Karpas-422 (cell line): ENCODE data around the gene MASP1. TPM values are rescaled to one million over a fixed set of nuclear protein-coding genes. Genes with fewer than 3 reads are reported as not detected.
"Not testable (repeated sequence)": the region's sequence is repeated elsewhere in the genome, so short reads cannot be mapped to it uniquely, and the experiment has no call there.

Experiments
- DNase-seq: peaks from one replicate; pipeline ENCODE4 v3.0.0-alpha.2; 2015
- H2AFZ ChIP-seq: fragments of 200-600 bp; sonication (generic); 2 replicates; pipeline ENCODE4 v1.6.1; 2014; ENCODE audit warnings: antibody characterized with exemption, low read length, mixed read lengths
- H3K27ac ChIP-seq: fragments of 200-600 bp; sonication (generic); 2 replicates; pipeline ENCODE4 v1.5.1; 2014; ENCODE audit warnings: mild to moderate bottlenecking, low read length, moderate library complexity
- H3K27me3 ChIP-seq: fragments of 200-600 bp; sonication (generic); 2 replicates; pipeline ENCODE4 v1.6.1; 2014; ENCODE audit warnings: low read length, mixed read lengths
- H3K36me3 ChIP-seq: fragments of 200-600 bp; sonication (generic); 2 replicates; pipeline ENCODE4 v1.6.1; 2014; ENCODE audit warnings: low read length, mixed read lengths; ENCODE audit not compliant: insufficient read depth
- H3K4me1 ChIP-seq: fragments of 200-600 bp; sonication (generic); 2 replicates; pipeline ENCODE4 v1.6.1; 2014; ENCODE audit warnings: mild to moderate bottlenecking, low read length, mixed read lengths
- H3K4me2 ChIP-seq: fragments of 200-600 bp; sonication (generic); 2 replicates; pipeline ENCODE4 v1.6.1; 2014; ENCODE audit warnings: low read length, low read depth, mild to moderate bottlenecking; ENCODE audit not compliant: poor library complexity, severe bottlenecking
- H3K4me3 ChIP-seq: fragments of 200-600 bp; sonication (generic); 2 replicates; pipeline ENCODE4 v1.5.1; 2014; ENCODE audit warnings: mild to moderate bottlenecking, antibody characterized with exemption, low read length, mixed read lengths
- H3K79me2 ChIP-seq: fragments of 200-600 bp; sonication (generic); 2 replicates; pipeline ENCODE4 v1.6.1; 2014; ENCODE audit warnings: mild to moderate bottlenecking, low read length, mixed read lengths
- H3K9ac ChIP-seq: fragments of 200-600 bp; sonication (generic); 2 replicates; pipeline ENCODE4 v1.6.0; 2014; ENCODE audit warnings: low read length
- H3K9me2 ChIP-seq: fragments of 200-600 bp; sonication (generic), shearing (Covaris generic); replicated peaks from 2 replicates; pipeline ENCODE4 v1.6.0; 2014; ENCODE audit warnings: mild to moderate bottlenecking, low read length, moderate library complexity; ENCODE audit not compliant: insufficient read depth
- H3K9me3 ChIP-seq: fragments of 300-700, 200-600 bp; sonication (generic); 2 replicates; pipeline ENCODE4 v1.6.1; 2014; ENCODE audit warnings: low read length, mixed read lengths
- H4K20me1 ChIP-seq: fragments of 200-600 bp; sonication (generic); 2 replicates; pipeline ENCODE4 v1.6.1; 2014; ENCODE audit warnings: mild to moderate bottlenecking, antibody characterized with exemption, low read length, low read depth; ENCODE audit not compliant: insufficient read depth
- total RNA-seq: library from RNA; depleted of rRNA; stranded (reverse); fragments of >200 nt; shearing (Covaris generic); gene quantifications from 2 replicates; pipeline ENCODE4 v1.2.3, GENCODE V29; 2014; ENCODE audit warnings: low replicate concordance

MASP1 gene
- total RNA-seq, 1 experiment from 2014 or later, result not detected

GRCh38 chr3:187242435-187242834, 49.1 kb downstream of the MASP1 start:
- Histone ChIP-seq H3K4me3 (no peak overlapping the region), H3K9ac (no peak overlapping the region), H2AFZ (no peak overlapping the region), H3K27ac (no peak overlapping the region), H4K20me1 (no peaks in the 10 kb centered on the region), H3K4me2 (no peak overlapping the region), H3K36me3 (no peaks in the 10 kb centered on the region), H3K4me1 (peaks cover 5% of the 10 kb centered on the region), H3K27me3 (no peaks in the 10 kb centered on the region; the same call in 1 of the 2 replicates), H3K9me3 (no peaks in the 10 kb centered on the region), H3K79me2 (no peaks in the 10 kb centered on the region), H3K9me2 (no peaks in the 10 kb centered on the region)
- DNase-seq, result no peak

DNA sequence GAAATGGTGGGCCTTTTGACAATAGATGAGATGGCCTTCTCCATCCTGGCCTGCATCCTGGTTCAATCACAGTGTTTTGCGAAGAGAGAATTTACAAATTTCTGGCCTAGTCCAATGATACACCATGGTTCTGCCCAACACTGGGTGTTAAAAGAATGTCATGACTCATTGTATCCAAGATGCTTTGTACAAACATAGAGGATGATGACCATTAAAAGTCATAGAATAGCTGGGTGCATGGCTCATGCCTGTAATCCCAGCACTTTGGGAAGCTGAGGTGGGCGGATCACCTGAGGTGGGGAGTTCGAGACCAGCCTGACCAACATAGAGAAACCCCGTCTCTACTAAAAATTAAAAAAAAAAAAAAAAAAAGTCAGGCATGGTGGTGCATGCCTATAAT, 52.7 kb downstream of the MASP1 start:
- not testable (repeated sequence) for H3K4me2 ChIP-seq, H3K9ac ChIP-seq, H3K4me3 ChIP-seq, H2AFZ ChIP-seq, H3K27me3 ChIP-seq, H3K36me3 ChIP-seq, H4K20me1 ChIP-seq, DNase-seq, H3K79me2 ChIP-seq, H3K9me3 ChIP-seq, H3K4me1 ChIP-seq, H3K27ac ChIP-seq, H3K9me2 ChIP-seq

- Histone ChIP-seq H3K9me3 (no peaks in the 10 kb centered on the region), H3K4me2 (no peak overlapping the region), H3K9me2 (no peaks in the 10 kb centered on the region), H3K36me3 (no peaks in the 10 kb centered on the region), H4K20me1 (no peaks in the 10 kb centered on the region), H2AFZ (no peak overlapping the region), H3K9ac (no peak overlapping the region), H3K79me2 (no peaks in the 10 kb centered on the region), H3K27ac (no peak overlapping the region), H3K27me3 (no peaks in the 10 kb centered on the region; the same call in 1 of the 2 replicates), H3K4me3 (no peak overlapping the region), H3K4me1 (no peaks in the 10 kb centered on the region)
- no peak for DNase-seq
Observed at GRCh38 chr3:187238239-187238638, 53.3 kb downstream of the MASP1 start.

DNA sequence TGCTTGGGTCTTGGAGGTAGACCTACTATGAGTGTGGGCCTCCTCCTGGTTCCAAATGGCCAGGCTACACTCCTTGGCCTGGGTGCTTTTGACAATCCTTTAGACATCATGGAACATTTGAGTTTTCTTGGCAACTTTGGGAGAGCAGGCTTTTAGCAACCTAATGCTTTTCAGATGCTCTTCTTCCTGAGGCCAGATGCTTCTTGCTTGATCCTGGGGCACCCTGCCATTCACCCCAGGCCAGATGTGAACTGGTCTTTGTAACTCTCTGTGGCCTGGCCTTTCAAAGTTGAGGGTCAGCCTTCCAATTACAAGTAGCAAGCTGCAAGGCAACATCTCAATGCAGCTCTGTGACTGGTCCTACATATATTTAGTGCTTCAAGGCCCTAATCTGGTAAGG, 53.8 kb downstream of the MASP1 start:
- Histone ChIP-seq H4K20me1 (no peaks in the 10 kb centered on the region), H3K27me3 (no peaks in the 10 kb centered on the region; the same call in 1 of the 2 replicates), H3K4me2 (no peak overlapping the region), H3K4me3 (no peak overlapping the region), H3K9me2 (no peaks in the 10 kb centered on the region), H3K9me3 (no peaks in the 10 kb centered on the region), H2AFZ (no peak overlapping the region), H3K79me2 (no peaks in the 10 kb centered on the region), H3K9ac (no peak overlapping the region), H3K36me3 (no peaks in the 10 kb centered on the region), H3K27ac (no peak overlapping the region), H3K4me1 (no peaks in the 10 kb centered on the region)
- DNase-seq, result no peak

- Histone ChIP-seq H3K27ac (no peak overlapping the region), H3K9me2 (no peaks in the 10 kb centered on the region), H2AFZ (no peak overlapping the region), H3K27me3 (no peaks in the 10 kb centered on the region; the same call in 1 of the 2 replicates), H3K4me1 (no peaks in the 10 kb centered on the region), H3K79me2 (no peaks in the 10 kb centered on the region), H3K4me3 (no peak overlapping the region), H3K9me3 (no peaks in the 10 kb centered on the region), H4K20me1 (no peaks in the 10 kb centered on the region), H3K36me3 (no peaks in the 10 kb centered on the region), H3K4me2 (no peak overlapping the region), H3K9ac (no peak overlapping the region)
- DNase-seq, result no peak
Observed at GRCh38 chr3:187236962-187237361, 54.6 kb downstream of the MASP1 start.

DNA sequence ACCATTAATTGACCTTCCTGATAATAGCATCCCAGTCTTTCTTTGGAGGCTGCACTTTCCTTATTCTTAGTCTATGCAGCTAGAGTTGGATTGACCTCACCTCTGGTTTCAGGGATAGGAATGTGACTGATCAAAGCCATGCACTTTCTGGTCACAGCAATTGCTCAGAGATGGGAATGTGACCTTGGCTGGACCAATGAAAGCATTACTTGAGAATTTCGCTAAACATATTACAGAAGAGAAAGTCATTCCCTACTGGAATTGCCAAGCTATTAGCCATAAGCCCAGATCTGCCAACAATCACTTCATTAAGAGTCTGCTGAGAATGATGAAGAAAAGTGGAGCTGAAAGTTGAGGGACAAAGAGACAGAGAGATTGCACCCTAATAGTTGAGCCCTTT, 61.5 kb downstream of the MASP1 start:
- Histone ChIP-seq H3K27me3 (no peaks in the 10 kb centered on the region), H2AFZ (no peak overlapping the region), H3K36me3 (no peaks in the 10 kb centered on the region), H3K79me2 (no peaks in the 10 kb centered on the region), H3K4me3 (no peak overlapping the region), H3K4me2 (no peak overlapping the region), H3K9ac (no peak overlapping the region), H3K9me2 (no peaks in the 10 kb centered on the region), H3K4me1 (no peaks in the 10 kb centered on the region), H4K20me1 (no peaks in the 10 kb centered on the region), H3K9me3 (no peaks in the 10 kb centered on the region), H3K27ac (no peak overlapping the region)
- no peak for DNase-seq

DNA sequence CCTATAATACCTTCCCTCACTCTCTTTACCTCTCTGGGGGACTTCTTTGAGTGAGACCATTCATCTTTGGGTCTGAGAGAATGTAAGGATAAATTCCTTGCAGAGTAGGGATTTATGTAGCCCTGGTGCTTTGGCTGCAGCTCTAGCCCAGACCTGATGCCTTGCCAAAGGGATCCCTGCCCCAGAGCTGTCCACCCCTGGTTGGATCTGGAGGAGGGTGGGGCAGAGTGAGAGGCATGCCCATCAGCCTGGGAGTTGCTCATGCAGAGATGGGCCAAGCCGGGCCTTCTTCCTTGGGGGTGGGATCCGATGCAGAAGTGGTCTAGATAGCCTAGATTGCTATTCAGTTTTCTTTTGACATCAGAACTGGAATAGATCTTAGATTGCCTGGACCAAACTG, 62.8 kb downstream of the MASP1 start:
- no peaks in the 10 kb centered on the region for H3K4me1 ChIP-seq
- no peaks in the 10 kb centered on the region for H3K9me2 ChIP-seq
- no peak overlapping the region for H3K4me3 ChIP-seq
- no peaks in the 10 kb centered on the region for H3K36me3 ChIP-seq
- no peak overlapping the region for H2AFZ ChIP-seq
- no peaks in the 10 kb centered on the region for H3K27me3 ChIP-seq
- no peak for DNase-seq
- no peak overlapping the region for H3K9ac ChIP-seq
- H3K4me2 ChIP-seq, result no peak overlapping the region
- H3K79me2 ChIP-seq, result no peaks in the 10 kb centered on the region
- no peaks in the 10 kb centered on the region for H3K9me3 ChIP-seq
- no peaks in the 10 kb centered on the region for H4K20me1 ChIP-seq
- no peak overlapping the region for H3K27ac ChIP-seq

GRCh38 chr3:187227658-187228258, 63.8 kb downstream of the MASP1 start:
- H3K9me3 ChIP-seq, result no peaks in the 10 kb centered on the region
- H3K79me2 ChIP-seq, result no peaks in the 10 kb centered on the region
- DNase-seq, result no peak
- H4K20me1 ChIP-seq, result no peaks in the 10 kb centered on the region
- H3K36me3 ChIP-seq, result no peaks in the 10 kb centered on the region
- H3K27ac ChIP-seq, result no peak overlapping the region
- no peaks in the 10 kb centered on the region for H3K4me1 ChIP-seq
- no peak overlapping the region for H3K9ac ChIP-seq
- H3K27me3 ChIP-seq, result no peaks in the 10 kb centered on the region
- H3K4me2 ChIP-seq, result no peak overlapping the region
- H2AFZ ChIP-seq, result no peak overlapping the region
- no peak overlapping the region for H3K4me3 ChIP-seq
- no peaks in the 10 kb centered on the region for H3K9me2 ChIP-seq

DNA sequence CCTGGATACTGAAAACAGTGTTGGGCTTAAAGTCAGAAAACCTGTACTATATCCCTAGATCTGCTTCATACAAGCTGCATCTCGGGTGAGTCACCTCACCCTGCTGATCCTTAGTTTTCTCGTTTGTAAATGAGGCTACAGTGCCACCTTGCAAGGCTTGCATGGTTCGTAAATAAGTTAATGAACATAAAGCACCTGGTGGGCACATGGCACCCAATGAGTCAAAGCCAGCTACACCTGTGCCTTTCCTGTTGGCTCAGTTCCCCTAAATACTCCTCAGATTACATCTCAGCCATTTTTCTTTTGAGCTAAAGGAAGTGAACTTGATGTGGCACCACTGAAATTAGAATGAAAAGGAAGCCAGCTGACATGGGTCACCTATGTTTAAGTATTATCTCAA, 67.7 kb downstream of the MASP1 start:
- H3K79me2 ChIP-seq, result no peaks in the 10 kb centered on the region
- no peaks in the 10 kb centered on the region for H3K9me3 ChIP-seq
- no peaks in the 10 kb centered on the region for H3K9me2 ChIP-seq
- H4K20me1 ChIP-seq, result no peaks in the 10 kb centered on the region
- no peak overlapping the region for H3K27ac ChIP-seq
- H3K27me3 ChIP-seq, result no peaks in the 10 kb centered on the region
- H3K4me3 ChIP-seq, result no peak overlapping the region
- DNase-seq, result peak; percentile 55
- H3K9ac ChIP-seq, result no peak overlapping the region
- H3K36me3 ChIP-seq, result no peaks in the 10 kb centered on the region
- H3K4me2 ChIP-seq, result no peak overlapping the region
- H2AFZ ChIP-seq, result no peak overlapping the region
- no peaks in the 10 kb centered on the region for H3K4me1 ChIP-seq
